Hippocampal formation (tissue), 2 donors: ENCODE data around the gene MAP6D1.

Source experiments
- DNase-seq, 2 donors: peaks; one replicate each; lab custom pipeline; 2025; lab: John Stamatoyannopoulos, UW

MAP6D1 gene

GRCh38 chr3:183823963-183824362 is 1.4 kb downstream of the MAP6D1 start:
- peak in 1 of 2 donors; percentile 32 for DNase-seq

- DNase-seq: peak; percentile 57 to 62
These were observed 2.7 kb downstream of the MAP6D1 start for GRCh38 chr3:183822631-183823030.

DNA sequence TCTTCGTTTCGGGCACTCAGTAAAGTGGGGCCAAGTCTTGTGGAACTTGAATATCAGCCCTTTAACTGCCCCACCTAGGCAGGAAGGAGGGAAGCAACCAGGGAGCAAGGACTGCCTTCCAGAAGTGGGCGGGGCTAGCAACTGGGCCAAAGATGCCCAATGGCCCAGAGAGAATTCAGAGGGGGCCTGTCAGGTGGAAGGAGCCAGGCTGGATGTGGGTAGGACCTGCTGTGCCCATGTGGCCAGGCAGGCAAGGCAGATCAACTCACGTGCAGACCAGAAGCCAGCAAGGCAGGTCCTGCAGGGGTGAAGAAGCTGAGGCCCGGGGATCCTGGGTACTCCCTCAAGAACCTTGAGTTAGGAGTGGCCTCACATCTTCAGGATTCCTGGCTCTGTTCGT is 5.5 kb downstream of the MAP6D1 start:
- DNase-seq: no peak

GRCh38 chr3:183818706-183819624 is 6.4 kb downstream of the MAP6D1 start:
- peak; percentile 87 to 90 for DNase-seq

GRCh38 chr3:183818041-183818620 is 7.2 kb downstream of the MAP6D1 start:
- DNase-seq: no peak

- DNase-seq: no peak
These were observed 7.7 kb downstream of the MAP6D1 start for GRCh38 chr3:183817639-183818038.

- DNase-seq: no peak
These were observed 8.5 kb downstream of the MAP6D1 start for GRCh38 chr3:183816681-183817510.

GRCh38 chr3:183815951-183816475 is 9.4 kb downstream of the MAP6D1 start:
- DNase-seq: no peak

- DNase-seq: no peak
These were observed 9.8 kb downstream of the MAP6D1 start for GRCh38 chr3:183815563-183815940.

DNA sequence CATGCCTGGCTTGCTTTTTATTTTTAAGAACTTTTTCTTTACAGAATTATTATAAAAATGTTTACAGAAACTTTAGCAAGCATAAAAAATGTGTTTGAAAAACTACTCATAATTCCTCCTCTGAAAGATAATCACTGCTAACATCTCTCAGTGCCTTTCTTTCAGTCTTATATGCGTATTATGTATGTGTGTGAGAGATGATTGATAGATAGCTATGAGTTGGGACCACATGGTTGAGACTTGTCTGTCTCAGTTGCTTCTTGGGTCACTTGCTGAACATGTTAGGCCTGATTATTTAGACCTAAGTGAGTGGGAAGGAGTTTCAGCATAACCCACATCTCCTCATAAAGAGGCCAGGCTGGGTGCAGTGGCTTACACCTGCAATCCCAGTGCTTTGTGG is 11.1 kb downstream of the MAP6D1 start:
- DNase-seq: no peak

- peak; percentile 55 to 79 for DNase-seq
These were observed 12.5 kb downstream of the MAP6D1 start for GRCh38 chr3:183812761-183813445.

DNA sequence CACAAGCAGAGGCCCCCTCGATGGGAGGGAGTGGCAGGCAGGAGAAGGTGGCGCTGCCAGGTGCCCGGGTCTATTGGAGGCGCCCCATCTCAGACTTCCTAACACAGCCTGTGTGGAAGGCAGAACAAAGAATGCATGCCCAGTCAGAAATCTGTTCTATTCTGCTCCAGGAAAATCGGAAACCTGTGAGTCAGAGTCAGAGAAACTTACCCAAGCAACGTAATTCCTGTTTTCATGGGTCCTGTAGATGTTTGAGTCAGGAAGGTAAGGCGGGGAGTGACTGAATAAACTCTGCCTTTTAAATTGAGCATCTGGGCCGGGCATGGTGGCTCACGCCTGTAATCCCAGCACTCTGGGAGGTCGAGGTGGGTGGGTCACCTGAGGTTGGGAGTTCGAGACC is 13.7 kb downstream of the MAP6D1 start:
- DNase-seq: no peak

DNA sequence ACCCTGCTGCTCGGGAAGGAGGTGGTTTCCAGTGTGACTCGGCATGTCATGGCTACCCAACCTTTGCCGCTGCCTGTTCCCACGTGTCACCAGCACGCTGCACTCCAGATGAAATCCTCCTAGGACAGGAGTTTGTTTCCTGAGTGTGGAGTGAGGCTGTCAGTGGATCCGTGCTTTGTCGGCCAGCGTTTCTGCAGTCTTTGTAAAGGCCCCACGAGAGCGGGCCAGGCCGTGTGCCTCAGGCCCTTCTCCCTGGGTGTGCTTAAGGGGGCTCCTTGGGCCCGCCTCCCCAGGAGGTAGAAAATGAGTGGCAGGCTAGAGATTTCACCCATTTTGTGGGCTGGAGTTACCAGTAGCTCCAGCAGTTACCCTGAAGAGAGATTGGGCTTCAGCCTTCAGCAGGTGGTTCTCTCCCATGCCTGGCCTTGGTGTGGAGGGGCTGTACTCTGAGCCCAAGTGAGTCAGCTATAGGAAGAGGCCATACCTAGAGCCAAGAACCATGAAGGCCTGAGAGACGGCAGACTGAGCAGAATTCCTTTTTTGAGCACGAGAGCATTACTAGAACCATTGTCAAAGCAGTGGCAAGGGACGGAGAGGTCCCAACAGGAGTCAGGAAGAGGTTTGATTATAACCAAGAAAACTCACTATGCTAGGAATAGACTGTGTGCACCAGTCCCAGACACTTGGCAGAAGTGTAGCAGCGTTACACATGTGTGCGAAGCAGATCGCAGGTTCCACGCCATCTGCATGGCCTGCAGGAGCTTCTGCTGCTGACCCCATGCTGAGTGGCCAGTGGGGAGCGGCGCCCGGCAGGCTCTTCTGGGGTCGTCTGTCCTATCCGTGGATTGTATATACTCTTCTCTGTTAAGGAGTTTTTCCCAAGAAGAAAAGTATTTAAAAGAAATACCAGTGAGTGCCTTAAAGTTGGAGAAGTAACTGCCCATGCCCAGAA is 14.5 kb downstream of the MAP6D1 start:
- DNase-seq: no peak

DNA sequence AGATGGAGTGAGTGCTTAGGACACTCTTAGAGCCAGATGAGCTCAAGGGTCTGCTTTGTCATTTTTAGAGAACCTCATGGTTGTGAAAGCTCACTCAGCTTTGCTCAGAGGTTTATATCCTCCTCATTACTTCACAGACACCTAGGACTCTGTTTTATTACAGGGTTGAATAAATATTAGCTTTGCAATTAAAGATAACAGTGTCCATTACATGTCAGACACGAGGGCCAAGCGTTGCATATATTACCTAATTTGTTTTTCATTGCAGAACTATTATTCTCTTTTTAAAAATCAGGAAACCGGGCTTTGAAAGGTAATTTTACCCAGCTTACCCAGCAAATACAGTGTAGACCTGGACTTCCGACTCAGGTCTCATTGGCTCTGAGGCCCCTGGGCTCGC is 16.1 kb downstream of the MAP6D1 start:
- no peak for DNase-seq

DNA sequence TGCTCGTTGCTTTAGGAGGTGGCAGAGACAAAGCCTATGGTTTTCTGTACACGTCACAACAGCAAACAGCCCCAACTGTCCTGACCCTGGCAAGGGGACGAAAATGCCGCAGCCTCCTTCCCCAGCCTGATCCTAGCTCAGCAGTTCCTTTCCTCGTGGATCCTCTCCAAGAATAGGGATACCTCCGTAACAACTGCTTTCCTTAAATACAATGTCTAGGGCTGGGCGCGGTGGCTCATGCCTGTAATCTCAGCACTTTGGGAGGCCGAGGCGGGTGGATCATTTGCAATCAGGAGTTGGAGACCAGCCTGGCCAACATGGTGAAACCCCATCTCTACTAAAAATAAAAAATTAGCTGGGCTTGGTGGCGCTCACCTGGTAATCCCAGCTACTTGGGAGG is 17.0 kb downstream of the MAP6D1 start:
- no peak for DNase-seq

DNA sequence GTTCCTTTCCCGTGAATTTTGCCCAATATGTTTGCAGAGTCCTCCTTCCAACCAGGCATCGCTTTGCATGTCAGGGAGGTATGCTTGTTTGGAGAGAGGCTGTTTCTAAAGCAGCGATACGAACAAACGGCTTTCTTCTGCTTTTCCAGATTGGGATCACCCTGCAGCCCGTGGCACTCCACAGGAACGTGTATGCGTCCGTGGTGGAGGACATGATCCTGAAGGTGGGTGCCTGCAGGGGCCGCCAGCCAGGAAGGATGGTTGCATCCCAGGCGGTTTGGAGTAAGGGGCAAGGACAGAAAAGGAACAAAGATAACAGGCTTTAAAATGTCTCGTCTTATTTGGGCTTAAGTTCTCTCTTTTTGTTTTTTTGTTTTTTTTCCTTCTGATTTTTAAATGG is 17.5 kb downstream of the MAP6D1 start:
- no peak for DNase-seq

DNA sequence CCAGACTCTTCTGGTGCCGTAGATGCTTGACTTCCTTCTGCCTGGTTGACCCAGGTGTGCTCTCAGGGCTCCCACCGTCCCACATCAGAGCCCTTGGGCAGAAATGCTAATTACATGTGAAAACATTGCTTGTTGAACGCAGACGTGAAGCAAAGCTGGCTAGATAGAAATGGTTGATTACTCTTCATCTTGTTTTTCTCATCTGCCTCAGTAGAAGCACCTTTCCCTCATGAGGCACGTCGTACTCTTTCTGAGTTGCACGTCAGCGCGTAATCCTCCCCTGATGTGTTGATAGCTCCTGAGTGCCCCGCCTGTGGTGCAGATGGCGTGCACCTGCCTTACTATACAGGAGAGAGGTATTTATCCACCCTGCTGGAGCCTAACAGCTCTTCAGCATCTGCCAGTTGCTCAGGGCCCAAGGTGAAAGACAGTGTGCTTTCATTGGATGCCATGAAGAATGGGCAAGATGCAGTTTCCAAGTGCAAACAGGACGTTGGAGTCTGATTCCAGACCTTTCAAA is 18.1 kb downstream of the MAP6D1 start:
- DNase-seq: no peak

DNA sequence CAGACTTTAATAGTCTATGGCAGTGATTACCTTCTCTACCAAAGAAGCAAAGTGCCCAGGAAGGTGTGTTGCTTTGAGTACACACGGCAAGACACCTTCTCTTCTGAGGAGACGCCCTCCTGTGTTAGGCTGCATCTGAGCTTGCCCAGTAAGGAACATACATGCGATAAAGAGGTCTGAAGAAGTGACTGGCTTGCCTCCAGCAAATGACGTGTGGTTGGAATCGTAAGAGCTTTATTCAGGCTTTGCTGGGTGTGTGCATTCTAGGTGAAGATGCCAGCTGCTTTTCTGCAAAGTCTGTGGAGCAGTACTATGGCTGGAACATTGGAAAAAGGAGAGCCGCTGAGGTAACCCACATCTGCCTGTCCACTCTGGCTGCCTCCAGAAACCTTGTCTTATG is 22.4 kb downstream of the MAP6D1 start:
- DNase-seq: no peak

DNA sequence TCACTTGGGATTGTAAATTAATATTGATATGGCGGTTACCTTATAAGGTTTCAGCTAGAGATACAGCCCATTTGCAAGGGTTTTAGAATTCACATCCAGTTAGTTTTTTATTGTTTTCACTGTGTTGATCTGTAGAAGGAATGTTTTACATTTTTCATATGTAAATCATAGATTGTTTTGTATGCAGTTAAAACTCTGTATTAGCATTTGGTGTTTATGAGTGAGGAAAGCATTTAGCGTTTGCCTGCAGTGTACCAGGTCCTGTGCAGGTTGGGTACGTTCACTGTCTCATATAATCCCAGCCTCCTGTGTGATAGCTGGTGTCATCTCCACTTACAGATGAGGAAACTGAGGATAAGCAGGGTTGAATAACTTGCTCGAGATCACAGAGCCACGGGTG is 23.8 kb downstream of the MAP6D1 start:
- DNase-seq: no peak

- peak; percentile 77 to 89 for DNase-seq
These were observed 25.0 kb downstream of the MAP6D1 start for GRCh38 chr3:183800243-183800863.
